C4-2B (cell line): ENCODE data around the gene TMEM89.

Source experiments
- CTCF ChIP-seq: fragments of 450-650 bp; conservative IDR thresholded peaks from 2 replicates; pipeline ENCODE4 v1.5.1; 2017; ENCODE audit warnings: mild to moderate bottlenecking
- ZFX ChIP-seq: fragments of 450-650 bp; IDR thresholded peaks from 2 replicates; pipeline ENCODE4 v1.6.1; 2017

GRCh38 chr3:48614044-48614443 lies 7.5 kb downstream of the TMEM89 start:
- no peak for TF ChIP-seq CTCF
- no peak for TF ChIP-seq ZFX
